Activated CD8-positive, alpha-beta memory T cell treated with anti-CD3 and anti-CD28 coated beads for 48 hours (primary cell): Measurements from ENCODE around the gene REC114.
"Not testable (repeated sequence)": the region's sequence is repeated elsewhere in the genome, so short reads cannot be mapped to it uniquely, and the experiment has no call there.

Source experiments
- DNase-seq, 3 experiments: peaks; one replicate each; pipeline ENCODE4 v3.0.0-alpha.2; 2020; ENCODE audit warnings: low read depth in 2 of 3, low spot score in 2 of 3

The REC114 gene

GRCh38 chr15:73442968-73443367 is at the start of gene REC114:
TSS of gene REC114 (plus strand) at chr15:73443164. CDS start at chr15:73443186, 22 bp downstream.
- no peak for DNase-seq

GRCh38 chr15:73393336-73393735 is 49.6 kb upstream of the REC114 start:
- no peak for DNase-seq

- no peak for DNase-seq
These were observed 48.2 kb upstream of the REC114 start for GRCh38 chr15:73394782-73395181.

- no peak for DNase-seq
These were observed 47.3 kb upstream of the REC114 start for GRCh38 chr15:73395671-73396070.

- no peak for DNase-seq
These were observed 45.5 kb upstream of the REC114 start for GRCh38 chr15:73397461-73397860.

GRCh38 chr15:73398861-73399260 is 44.1 kb upstream of the REC114 start:
- DNase-seq = no peak

- not testable (repeated sequence) for DNase-seq
These were observed 42.7 kb upstream of the REC114 start for GRCh38 chr15:73400222-73400621.

- no peak for DNase-seq
These were observed 39.8 kb upstream of the REC114 start for GRCh38 chr15:73403171-73403570.

- DNase-seq = no peak
These were observed 28.1 kb upstream of the REC114 start for GRCh38 chr15:73414876-73415275.

- no peak for DNase-seq
These were observed 18.5 kb upstream of the REC114 start for GRCh38 chr15:73424506-73424905.

- DNase-seq = no peak
These were observed 17.5 kb upstream of the REC114 start for GRCh38 chr15:73425510-73425909.

- no peak for DNase-seq
These were observed 16.5 kb upstream of the REC114 start for GRCh38 chr15:73426323-73426994.

- DNase-seq = not testable (repeated sequence)
These were observed 11.6 kb upstream of the REC114 start for GRCh38 chr15:73431329-73431728.

- no peak for DNase-seq
These were observed 9.1 kb upstream of the REC114 start for GRCh38 chr15:73433873-73434272.

- DNase-seq = no peak
These were observed 6.4 kb upstream of the REC114 start for GRCh38 chr15:73436613-73437012.

GRCh38 chr15:73437543-73438109 is 5.3 kb upstream of the REC114 start:
- DNase-seq = no peak

- DNase-seq = no peak
These were observed 4.3 kb upstream of the REC114 start for GRCh38 chr15:73438651-73439050.

GRCh38 chr15:73440571-73440970 is 2.4 kb upstream of the REC114 start:
- DNase-seq = no peak

- no peak for DNase-seq
These were observed 543 bp upstream of the REC114 start for GRCh38 chr15:73442421-73442820.

GRCh38 chr15:73447471-73447870 is 4.5 kb downstream of the REC114 start:
- DNase-seq = not testable (repeated sequence)

GRCh38 chr15:73448158-73448758 is 5.3 kb downstream of the REC114 start:
- DNase-seq = not testable (repeated sequence)

- DNase-seq = not testable (repeated sequence)
These were observed 7.0 kb downstream of the REC114 start for GRCh38 chr15:73449980-73450379.

GRCh38 chr15:73454096-73454495 is 11.1 kb downstream of the REC114 start:
- DNase-seq = no peak
